Limb (tissue), 2 donors: ENCODE results near the gene TRIM8.

ENCODE experiments used
- DNase-seq, 2 donors: peaks; one replicate each; pipeline ENCODE4 v3.0.0-alpha.2; 2016; ENCODE audit errors: extremely low spot score in 2 of 2

The TRIM8 gene

GRCh38 chr10:102632394-102633111, 11.7 kb upstream of the TRIM8 start:
- DNase-seq, result peak; percentile 66 to 72

DNA sequence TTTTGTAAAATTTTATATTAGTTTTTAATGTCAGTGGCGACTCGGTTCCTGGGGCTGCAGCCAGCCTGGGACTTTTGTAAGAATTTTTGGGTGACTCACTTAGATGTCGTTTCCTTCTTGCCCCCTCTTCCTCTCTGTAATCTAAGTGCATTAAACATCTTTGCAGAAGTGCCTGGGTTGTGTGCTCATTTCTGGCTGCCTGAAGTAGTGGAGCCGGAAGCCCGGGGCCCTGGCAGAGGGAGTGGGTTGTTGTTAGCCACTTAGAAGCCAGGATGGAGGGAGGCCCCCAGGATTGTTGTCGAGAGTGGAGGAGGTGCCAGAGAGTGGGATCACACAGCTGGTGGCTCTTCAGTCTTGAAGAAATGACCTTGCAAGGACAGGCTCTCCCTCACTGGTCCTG, 11.0 kb upstream of the TRIM8 start:
- DNase-seq, result no peak

DNA sequence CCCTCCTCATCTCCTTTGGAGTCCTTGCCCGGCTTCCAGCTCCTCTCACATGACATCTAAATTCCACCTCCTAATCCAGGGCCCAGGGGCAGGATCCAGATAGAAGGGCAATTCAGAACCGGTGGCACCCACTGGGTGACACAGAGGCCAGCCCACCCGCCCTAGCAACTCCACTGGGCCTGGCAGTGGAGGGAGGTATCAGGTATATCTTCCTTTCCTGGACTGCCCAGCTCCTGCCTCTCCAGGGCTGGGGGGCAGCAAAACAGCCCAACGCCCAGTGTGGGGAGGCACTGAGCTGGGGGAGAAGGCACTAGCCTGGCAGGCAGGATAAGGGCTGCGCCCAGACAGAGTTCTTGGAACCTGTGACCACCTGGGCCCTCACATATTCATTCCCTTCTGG, 10.4 kb upstream of the TRIM8 start:
- no peak for DNase-seq

GRCh38 chr10:102634686-102635085, 9.6 kb upstream of the TRIM8 start:
- no peak for DNase-seq

GRCh38 chr10:102635377-102635776, 8.9 kb upstream of the TRIM8 start:
- no peak for DNase-seq

GRCh38 chr10:102639537-102639936, 4.7 kb upstream of the TRIM8 start:
- DNase-seq, result no peak

DNA sequence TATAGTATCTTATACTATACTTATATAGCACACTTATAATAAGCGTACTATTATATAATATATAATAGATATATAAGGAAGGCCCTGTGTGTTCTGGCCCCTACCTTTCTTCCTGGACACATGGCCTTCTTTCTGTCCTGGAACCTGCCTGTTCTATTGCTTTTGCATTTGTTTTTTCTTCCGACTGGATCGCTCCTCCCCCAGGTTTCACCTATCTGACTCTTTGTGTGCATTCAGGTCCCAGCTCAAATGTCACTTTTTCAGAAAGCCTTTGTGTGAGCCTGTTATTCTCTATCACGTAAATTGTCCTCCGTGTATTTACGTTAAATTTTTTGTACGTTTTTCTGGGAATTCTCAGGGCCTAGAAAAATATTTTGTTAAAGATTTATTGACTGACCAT, 2.9 kb upstream of the TRIM8 start:
- no peak for DNase-seq

GRCh38 chr10:102641880-102642735, 2.2 kb upstream of the TRIM8 start:
- peak; percentile 98 to 99 for DNase-seq

DNA sequence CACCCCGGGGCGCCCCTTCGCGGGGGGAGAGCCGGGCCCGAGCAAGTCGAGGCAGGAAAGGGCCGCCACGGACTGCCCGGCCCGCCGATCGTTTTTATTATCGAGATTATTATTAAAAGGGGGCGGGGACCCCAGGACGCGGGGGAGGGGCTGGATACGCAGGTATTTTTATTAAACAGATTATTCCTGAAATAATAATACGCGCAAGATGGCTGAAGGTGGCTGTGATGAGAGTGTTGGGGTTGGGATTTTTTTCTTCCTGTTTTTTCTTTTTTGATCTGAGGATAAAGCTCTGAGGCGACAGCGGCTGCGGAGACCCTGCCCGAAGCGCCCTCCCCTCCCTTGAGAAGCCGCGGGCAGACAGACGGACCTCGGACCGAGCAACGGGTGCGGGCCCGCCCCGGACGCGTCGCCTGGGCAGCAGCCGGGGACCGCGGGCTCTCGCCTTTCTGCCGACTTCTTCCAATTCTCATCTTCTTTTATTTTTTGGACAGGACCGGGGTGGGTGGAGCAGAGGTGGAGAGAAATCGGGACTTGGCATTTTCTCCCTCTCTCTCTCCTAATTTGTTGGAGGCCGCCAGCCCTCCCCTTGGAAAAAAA, 1.4 kb upstream of the TRIM8 start:
- DNase-seq, result peak; percentile 65 to 80

DNA sequence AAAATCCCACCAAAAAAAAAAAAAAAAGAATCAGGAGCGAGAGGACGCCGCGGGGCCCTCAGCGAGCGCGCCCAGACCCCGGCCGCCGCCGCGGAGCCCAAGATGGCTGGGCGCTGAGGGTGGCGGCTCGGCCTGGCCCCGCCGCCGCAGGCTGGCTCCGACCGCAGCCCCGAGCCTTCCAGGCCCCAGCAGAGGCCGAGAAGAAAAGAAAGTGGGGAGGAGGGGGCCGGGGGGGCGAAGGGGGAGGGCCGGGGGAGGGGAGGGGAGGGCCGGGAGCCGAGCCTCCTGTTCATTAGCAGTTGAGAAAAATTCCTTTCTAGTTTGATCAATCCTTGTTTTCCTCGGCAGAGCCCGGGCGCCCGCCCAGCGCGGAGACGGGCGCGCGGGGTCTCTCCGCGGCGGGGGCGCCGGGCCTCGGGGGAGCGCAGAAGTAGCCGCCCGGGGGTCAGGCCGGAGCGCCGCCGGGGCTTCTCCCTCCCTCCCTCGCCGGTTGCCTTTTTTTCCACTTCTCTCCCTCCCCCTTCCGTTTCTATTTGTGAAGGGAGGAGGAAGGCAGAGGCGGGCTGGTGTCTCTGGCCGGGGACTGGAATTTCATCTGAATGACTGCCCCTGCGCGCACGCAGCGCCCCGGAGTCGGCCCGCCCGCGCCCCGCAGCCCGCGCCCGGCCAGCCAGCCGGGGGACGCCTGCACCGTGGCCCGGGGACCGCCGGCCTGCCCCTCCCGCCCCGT, 778 bp upstream of the TRIM8 start:
- DNase-seq, result peak; percentile 49 to 82

- DNase-seq, result peak; percentile 59 to 87
Observed at GRCh38 chr10:102644646-102645387, 538 bp downstream of the TRIM8 start.

DNA sequence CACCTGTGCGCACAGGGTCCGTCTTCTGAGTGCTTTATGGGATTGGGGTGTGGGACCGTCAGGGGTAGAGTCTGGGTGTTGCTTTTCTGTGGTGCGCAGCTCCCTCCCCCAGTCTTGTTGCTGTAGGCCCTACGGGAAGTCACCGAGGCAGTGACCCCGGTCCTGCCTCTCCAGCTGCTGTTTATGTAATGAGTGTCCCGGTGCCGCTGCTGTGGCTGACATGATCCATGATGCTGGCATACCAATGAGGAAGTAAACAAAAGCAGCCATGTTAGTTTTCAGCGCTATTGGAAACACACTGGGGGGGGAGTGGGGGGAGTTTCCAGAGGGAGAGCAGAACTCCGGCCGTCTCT, 1.1 kb downstream of the TRIM8 start:
- peak in 1 of 2 donors; percentile 57 for DNase-seq

DNA sequence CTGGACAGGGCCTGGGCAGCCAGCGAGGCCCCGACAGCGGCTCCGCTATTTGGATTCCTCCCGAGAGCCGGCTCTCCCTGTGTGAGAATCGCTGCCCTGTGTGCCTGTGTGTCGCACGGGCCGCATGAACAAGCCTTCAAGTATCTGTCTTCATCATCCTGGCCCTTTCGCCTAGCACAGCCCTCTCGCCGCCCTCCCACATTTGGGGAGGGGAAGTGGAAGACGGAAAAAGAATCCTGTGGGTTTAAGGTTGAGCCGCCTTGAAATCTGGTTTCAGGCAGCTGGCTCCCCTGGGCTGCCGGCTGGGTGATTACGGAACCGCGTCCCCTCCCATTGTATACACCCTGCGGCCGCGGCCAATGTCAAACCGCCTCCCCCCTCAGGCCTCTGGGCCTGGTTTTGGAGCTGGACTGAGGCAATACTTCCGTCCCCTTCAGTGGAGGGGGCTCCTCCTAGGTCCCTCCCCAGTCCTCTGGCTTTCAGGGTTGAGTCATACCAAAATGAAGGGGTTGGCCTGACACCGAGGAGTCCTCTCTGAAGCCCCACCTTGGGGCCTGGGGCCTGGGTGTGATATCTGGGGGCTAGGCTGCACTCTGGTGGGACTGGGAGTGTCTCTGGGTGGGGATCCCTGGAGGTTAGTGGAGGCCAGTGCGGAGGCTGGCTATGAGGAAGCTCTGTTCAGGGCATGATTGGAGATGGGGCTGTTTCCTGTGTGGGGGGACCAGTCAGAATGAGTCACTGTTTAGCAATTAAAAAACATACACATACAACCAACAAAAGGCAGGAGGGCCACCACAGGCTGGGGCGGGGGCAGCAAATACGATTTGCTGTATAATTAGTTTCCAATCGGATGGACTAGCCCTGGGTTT, 1.7 kb downstream of the TRIM8 start:
- peak; percentile 78 to 85 for DNase-seq

- DNase-seq, result no peak
Observed at GRCh38 chr10:102646610-102647442, 2.5 kb downstream of the TRIM8 start.

DNA sequence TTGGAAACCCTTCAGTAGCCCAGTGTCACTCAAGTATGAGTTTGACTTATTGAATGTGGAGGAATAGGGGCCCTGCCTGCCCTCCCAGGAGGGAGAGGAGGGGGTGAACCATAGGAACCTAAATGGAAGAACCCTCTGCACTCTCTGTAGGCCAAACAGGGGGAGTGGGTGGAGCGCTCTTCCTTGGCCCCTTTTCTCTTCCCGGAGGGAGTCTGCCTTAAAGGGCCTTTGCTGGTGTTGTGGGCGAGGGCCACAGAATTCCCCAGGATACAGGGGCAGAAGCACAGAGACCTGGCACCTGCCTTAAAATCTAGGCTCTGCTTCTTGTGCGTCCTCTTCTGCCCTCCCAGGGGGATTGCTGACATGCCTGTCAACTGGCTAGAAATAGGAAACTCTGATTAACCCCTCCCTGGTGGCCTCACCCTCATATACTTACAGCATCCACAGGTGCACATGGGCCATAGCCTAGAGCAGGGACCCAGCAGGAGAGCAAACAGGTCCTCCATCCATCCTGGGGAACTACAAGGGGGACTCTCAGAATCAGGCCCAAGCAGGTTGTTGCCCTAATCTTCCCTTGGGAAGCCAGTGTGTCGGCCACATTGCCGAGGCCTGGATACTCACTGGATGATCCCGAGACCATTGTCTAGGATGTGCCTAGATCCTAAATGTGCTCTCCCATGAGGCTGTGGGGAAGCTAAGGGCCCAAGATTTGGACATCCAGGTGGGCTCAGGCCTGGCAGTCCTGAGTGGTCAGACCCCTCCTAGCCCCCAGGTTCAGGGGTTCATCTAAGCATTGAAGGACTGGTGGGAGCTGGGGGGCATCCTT, 3.4 kb downstream of the TRIM8 start:
- DNase-seq, result no peak

GRCh38 chr10:102648269-102648888, 4.1 kb downstream of the TRIM8 start:
- DNase-seq, result no peak

GRCh38 chr10:102648889-102649796, 4.9 kb downstream of the TRIM8 start:
- no peak for DNase-seq
